NCI-H510A treated with DMSO at 0.1 percent for 48 hours (cell line): Measurements from ENCODE around the gene WDR89.
"Not testable (repeated sequence)": the region's sequence is repeated elsewhere in the genome, so short reads cannot be mapped to it uniquely, and the experiment has no call there.

ENCODE experiments used
- DNase-seq: peaks from one replicate; lab custom pipeline; 2025; lab: John Stamatoyannopoulos, UW

WDR89 gene

DNA sequence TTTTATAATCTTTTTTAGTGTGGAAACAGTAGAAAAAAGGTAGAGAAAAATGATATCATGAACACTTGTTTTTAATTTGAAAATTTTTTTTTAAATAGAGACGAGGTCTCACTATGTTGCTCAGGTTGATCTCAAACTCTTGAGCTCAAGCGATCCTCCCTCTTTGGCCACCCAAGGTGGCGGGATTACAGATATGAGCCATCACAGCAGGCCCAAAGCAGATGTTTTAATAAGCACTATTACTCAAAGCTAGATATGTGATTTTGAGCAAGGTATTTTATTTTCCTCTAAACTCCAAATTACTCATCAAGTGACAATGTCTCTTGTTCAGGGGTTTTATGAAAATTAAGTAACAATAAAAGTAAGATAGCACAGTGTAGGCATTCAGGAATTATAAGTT is 10.7 kb upstream of the WDR89 start:
- no peak for DNase-seq

- peak; percentile 44 for DNase-seq
Measured at GRCh38 chr14:63650256-63650952, 8.7 kb upstream of the WDR89 start.

DNA sequence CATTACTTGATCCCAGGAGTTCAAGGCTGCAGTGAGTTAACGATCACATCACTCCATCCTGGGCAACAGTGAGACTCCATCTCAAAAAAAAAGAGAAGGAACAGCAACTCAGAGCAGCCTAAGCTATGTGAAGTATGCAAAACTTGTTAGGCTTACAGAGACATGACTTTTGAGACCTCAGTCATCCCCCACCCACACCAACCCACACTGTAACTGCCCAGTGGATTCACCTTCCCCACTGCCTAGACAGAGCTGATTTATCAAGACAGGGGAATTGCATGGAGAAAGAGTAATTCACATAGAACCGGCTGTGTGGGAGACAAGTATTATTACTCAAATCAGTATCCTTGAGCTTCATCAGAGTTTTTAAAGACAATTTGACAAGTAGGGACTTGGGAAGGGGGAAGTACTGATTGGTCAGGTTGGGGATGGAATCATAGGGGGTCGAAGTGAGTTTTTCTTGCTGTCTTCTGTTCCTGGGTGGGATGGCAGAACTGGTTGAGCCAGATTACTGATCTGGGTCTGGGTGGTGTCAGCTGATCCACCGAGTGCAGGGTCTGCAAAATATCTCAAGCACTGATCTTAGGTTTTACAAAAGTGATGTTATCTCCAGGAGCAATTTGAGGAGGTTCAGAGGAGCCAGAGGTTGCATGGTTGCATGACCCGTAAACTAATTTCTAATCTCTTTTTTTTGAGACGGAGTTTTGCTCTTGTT is 6.2 kb upstream of the WDR89 start:
- no peak for DNase-seq

DNA sequence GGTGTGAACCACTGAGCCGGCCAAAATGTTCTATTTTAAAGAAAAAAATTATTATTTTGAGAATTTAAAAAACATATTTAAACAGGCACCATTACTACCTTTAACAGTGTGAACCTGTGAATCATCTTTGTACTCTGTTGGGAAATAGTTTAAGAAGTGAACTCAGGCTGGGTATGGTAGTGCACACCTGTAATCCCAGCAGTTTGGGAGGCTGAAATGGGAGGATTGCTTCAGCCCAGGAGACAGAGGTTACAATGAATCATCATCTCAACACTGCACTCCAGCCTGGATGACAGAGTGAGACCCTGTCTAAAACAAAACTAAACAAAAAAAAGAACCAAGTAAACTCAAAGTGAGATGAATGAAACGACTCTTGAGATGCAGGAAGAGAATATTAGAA is 3.1 kb upstream of the WDR89 start:
- no peak for DNase-seq

DNA sequence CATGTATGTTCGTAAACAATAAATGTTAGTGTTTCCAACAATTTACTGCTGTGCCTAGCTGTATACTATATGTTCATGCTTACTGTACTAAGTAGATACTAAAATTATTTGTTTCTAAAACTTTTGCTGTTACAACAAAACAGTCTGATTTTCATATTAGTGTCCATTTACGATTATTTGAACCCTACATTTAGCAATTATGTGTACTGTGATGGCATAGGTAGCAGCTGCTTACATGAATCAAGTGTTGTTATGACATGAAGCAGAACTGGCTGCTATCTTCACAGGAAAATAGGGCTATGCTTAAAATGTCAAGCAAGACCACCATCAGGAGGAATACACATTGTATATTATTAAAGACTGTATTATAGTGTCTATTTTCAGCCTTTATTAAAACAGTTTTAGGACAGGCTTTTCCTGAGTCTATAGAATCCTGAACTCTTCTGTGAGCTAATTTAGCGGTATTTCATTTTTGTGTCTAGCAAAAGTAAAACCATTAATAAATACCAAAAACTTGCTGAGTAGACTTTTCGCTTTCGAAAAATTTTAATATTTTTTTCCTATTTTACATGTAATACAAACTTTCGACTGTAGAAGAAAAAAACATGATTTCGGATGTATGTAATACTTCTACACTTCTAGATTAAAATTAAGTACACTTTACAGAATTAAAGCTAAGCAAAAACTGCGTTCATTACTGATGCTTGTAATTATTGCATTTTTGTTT is 1.1 kb upstream of the WDR89 start:
- DNase-seq = no peak

DNA sequence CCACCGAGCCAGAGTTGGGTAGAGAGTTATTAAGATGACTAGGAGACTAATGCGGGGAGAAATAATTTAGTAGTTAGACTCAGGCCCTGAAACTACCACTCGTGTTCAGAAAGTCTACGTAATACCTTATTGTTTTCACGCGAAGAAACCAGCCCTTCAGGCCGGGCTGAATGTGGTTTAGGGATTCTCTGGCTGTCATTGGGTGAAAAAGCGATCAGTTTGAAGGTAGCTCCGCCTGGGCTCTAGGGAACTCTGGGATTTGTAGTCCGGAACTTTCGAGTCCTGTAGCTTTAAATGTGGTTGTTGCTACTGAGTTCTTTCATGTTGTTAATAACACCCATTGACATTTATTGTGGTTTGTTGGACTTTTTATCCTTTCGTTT is 549 bp upstream of the WDR89 start:
- peak; percentile 93 for DNase-seq

- DNase-seq = no peak
Measured at GRCh38 chr14:63638493-63638892, 3.2 kb downstream of the WDR89 start.

GRCh38 chr14:63636094-63636635 is 5.5 kb downstream of the WDR89 start:
- DNase-seq = not testable (repeated sequence)

- DNase-seq = no peak
Measured at GRCh38 chr14:63633801-63634200, 7.9 kb downstream of the WDR89 start.

GRCh38 chr14:63632932-63633514 is 8.6 kb downstream of the WDR89 start:
- DNase-seq = peak; percentile 63

- no peak for DNase-seq
Measured at GRCh38 chr14:63624701-63625100, 17.0 kb downstream of the WDR89 start.

DNA sequence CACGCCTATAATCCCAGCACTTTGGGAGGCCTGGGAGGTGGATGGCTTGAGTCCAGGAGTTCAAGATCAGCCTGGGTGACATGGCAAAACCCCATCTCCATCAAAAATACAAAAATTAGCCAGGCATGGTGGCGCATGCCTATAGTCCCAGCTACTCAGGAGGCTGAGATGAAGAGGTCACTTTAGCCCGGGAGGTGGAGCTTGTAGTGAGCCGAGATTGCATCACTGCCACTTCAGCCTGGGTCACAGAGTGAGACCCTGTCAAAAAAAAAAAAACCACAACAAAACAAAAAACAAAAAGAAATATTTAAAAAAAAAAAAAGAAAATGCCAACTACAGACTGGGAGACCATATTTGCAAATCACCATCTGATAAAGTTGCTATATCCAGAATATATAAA is 17.5 kb downstream of the WDR89 start:
- DNase-seq = no peak

DNA sequence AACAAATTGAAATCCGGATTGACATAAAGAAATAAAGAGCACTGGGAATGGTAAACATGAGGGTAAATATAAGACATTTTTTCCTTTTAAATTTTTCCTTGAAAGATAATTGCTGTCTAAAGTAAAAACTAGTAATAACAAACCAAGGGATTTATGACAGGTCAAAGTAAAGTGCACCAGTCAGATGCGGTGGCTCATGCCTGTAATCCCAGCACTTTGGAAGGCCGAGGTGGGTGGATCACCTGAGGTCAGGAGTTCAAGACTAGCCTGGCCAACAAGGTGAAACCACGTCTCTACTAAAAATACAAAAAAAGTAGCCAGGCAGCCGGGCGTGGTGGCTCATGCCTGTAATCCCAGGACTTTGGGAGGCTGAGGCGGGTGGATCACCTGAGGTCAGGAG is 19.7 kb downstream of the WDR89 start:
- not testable (repeated sequence) for DNase-seq

DNA sequence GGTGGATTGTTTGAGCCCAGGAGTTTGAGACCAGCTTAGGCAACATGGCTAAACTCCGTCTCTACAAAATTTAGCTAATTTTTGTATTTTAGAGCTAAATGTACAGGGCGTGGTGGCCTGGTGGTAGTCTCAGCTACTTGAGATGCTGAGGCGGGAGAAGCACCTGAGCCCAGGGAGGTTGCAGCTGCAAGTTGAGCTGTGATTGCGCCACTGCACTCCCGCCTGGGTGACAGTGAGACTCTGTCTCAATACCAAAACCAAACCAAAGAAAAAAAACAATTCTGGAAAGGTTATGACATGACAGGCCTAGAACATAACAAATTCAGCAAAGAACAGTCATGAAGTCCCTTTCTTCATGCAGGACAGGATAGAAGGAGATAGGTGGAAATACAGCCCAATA is 25.7 kb downstream of the WDR89 start:
- no peak for DNase-seq

DNA sequence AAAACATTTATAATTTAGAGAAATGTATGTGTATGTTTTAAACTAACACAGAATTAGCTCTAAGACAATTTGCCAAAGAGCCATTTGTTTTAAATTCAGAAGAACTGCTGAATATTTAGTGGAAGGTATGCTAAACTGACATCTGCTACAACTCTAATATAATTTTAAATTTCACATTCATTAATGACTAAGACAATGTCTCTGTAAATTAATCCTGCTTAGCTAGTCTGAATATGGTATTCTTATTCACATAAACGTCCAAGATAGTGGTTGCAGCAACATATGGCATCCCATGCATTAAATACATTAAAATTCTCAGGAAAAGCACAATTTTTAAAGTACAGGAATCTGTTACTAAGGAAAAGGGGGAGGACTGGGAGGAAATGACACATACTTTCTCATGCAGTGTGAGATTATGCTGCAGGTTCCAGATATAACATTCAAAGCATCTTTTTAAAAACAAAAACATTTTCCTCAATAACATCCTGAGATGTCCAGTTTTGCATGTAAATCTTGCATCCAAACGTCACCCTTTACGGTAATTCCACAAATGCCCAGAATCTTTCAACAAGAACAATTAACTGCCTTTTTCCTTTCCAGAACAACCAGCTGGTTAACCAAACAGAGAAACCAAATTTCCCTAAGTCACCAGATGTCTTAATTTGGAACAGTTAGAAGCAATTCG is 26.9 kb downstream of the WDR89 start:
- no peak for DNase-seq

- no peak for DNase-seq
Measured at GRCh38 chr14:63611078-63611477, 30.6 kb downstream of the WDR89 start.

DNA sequence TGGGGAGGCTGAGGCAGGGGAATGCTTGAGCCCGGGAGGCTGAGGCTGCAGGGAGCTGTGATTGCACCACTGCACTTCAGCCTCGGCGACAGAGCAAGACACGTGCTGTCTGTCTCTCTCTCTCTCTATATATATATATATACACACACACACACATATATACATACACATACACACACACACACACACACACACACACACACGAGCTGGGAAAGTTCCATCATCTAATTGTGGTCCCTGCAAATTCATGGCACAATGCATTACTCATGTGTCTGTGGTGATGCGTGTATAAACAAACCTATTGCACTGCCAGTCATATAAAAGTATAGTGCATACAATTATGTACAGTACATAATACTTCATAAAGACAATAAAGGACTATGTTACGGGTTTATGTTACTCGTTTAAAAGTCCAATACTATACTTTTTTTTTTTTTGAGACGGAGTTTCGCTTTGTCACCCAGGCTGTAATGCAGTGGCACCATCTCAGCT is 36.6 kb downstream of the WDR89 start:
- DNase-seq = no peak

DNA sequence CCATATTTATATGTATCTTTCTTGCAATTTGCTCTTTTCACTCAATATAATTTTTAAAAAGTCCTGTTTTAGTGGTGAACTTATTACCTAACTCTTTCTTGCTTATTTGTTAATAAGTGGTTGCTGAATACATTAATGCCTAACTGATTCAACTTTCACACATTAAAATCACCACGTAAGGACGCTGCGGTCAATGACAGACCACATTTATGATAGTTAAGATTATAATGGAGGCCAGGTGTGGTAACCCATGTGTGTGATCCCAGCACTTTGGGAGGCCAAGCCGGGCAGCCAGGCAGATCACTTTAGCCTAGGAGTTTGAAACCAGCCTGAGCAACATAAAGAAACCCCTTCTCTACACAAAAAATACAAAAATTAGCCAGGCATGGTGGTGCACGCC is 37.0 kb downstream of the WDR89 start:
- DNase-seq = no peak

GRCh38 chr14:63603749-63604277 is 37.9 kb downstream of the WDR89 start:
- peak; percentile 82 for DNase-seq

DNA sequence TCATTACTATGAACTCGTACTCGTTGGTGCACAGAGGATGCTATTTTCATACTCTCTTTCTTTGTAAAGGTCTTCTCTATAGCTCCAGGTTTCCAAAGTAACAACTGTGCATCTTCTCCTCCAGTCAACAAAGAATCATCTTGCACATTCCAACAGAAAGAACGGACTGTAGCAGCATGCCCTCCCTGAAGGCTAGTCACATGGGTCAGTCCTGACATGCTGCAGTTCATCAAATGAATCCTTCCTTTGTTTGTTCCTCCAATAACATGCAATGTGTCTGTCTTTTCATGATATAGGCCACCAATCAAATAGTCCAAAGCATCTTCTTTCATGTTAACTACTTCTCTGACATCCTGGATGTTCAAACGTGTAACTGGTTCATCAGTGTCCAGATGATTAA is 42.9 kb downstream of the WDR89 start:
- no peak for DNase-seq

- DNase-seq = no peak
Measured at GRCh38 chr14:63596998-63597658, 44.5 kb downstream of the WDR89 start.
